Stimulated activated CD4-positive, alpha-beta T cell treated with anti-CD3 and anti-CD28 coated beads, Interleukin-15, amount 100 ng/mL, for 24 hours (primary cell): ENCODE measurements around the gene AKIRIN1.
A peak's percentile ranks its signal among the peaks of the same experiment; 100 is the strongest.
"Not testable (repeated sequence)": the region's sequence is repeated elsewhere in the genome, so short reads cannot be mapped to it uniquely, and the experiment has no call there.

Source experiments
- DNase-seq: peaks from one replicate; pipeline ENCODE4 v3.0.0-alpha.2; 2020

The AKIRIN1 gene, protein sequence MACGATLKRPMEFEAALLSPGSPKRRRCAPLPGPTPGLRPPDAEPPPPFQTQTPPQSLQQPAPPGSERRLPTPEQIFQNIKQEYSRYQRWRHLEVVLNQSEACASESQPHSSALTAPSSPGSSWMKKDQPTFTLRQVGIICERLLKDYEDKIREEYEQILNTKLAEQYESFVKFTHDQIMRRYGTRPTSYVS

DNA sequence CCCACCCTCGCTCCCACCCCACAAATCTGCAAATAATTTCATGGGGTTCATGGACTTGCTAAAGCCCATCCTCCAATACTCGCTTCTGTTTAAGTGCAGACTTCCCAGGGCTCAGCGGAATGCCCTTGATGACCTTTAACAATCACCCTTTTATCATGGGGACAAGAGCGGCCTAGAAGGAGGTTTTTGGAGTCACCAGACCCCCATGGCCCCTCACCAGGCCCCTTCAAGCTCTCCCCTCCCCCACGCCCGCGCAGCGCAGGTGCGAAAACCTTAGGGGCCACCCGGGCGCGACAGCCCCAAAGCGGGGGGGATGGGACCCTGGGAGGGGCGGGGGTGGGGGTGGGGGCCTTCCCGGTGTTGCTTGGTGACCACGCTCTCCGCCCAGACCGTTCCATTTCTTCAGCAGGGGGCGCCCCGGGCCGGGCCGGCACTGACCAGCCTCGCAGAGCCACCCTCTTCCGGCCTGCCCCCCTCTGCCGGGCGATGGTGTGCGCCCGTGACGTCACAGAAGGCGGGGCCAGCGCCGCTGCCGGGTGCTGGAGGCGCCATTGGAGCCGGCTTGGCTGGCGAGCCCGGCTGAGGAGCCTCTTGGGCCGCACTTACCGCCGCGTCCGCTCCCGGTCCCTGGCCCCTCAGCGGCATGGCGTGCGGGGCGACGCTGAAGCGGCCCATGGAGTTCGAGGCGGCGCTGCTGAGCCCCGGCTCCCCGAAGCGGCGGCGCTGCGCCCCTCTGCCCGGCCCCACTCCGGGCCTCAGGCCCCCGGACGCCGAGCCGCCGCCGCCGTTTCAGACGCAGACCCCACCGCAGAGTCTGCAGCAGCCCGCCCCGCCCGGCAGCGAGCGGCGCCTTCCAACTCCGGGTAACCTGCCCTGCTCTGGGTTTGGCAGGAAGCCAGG, at the start of gene AKIRIN1:
Gene AKIRIN1 (plus strand): TSS at position 539 of the 900 bp plus-strand sequence. CDS start 105 bp downstream, at position 644.
- peak; percentile 99 for DNase-seq

DNA sequence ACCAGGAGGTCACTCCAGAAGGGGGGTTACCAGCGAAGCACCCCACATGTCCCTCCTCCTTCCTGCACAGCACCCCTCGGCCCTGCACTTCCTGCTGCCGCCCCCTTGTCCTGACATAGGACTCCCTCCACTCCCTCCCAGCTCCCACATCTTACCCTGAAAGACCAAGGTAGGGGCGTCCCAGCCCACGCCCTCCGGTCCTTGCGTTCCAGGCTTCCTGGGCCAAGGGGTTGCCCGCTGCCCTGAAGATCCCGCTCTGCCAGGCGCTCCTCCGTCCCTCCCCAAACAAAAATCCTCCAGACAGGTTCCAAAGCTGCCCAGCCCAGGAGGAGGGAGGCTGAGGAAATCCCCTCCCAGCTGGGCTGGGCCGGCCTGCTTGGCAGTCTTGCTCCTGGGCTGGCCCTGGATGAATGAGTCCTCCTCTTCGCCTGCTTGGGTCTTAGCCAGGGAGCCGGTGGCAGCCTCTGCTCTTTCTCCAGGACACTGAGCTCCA, 49.5 kb upstream of the AKIRIN1 start, which contains the start of gene RHBDL2:
Gene RHBDL2 (minus strand): TSS at position 304 of the 493 bp plus-strand sequence. CDS start 22,618 bp downstream, outside the sequence.
- DNase-seq = no peak

DNA sequence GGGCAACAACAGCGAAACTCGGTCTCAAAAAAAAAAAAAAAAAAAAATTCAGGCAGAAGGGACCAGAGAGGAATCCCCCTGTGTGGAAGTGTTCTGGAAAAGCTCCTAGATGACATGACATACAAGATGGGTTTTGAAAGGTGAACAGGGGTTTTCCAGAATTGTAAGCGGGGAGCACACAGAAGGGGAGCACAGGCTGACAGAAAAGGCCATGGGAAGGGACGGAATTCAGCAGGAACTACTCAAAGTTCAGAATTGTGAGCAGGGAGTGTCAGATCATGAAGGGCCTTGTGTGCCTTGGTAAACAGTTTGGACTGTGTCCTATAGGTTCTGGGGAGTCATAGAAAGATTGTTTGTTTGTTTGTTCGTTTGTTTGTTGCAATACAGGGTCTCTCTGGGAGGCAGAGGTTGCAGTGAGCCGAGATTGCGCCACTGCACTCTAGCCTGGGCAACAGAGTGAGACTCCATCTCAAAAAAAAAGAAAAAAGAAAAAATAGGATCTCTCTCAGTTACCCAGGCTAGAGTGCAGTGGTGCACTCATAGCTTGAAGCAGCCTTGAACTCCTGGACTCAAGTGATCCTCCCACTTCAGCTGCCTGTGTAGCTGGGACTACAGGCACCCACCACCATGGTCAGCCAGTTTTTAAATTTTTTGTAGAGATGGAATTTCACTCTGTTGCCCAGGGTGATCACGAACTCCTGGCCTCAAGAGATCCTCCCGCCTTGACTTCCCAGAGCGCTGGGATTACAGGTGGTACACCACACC, 48.2 kb upstream of the AKIRIN1 start:
- DNase-seq = no peak

DNA sequence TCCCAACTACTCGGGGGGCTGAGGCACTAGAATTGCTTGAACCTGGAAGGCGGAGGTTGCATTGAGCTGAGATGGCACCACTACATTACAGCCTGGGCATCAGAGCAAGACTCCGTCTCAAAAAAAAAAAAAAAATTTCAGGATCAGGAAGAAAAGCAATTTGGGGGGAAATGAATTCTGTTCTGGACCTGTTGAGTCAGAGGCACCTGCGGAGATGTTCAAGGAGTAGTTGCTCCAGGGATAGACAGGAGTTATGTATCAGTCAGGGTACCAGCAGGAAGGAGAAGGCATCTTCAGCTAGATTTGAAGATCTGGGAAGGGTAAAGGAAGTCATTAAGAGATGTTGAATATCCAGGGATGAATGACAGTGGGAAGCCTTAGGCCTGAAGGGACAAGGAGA, 46.5 kb upstream of the AKIRIN1 start:
- no peak for DNase-seq

DNA sequence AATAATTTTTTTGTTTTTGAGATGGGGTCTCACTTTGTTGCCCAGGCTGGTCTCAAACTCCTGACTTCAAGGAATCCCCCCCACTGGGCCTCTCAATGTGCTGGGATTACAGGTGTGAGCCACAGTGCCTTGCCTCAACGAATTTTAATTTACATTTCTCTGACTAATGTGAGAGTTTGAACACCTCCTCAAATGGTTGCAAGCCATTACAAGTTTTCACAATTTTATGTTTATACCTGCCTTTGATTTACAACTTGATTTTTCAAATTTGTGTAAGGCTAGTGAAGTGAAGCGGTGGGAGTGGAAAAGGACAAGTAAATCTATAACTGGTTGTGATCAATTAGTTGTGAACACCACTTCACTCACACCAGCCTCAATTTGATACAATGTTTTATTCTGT, 40.5 kb upstream of the AKIRIN1 start:
- no peak for DNase-seq

DNA sequence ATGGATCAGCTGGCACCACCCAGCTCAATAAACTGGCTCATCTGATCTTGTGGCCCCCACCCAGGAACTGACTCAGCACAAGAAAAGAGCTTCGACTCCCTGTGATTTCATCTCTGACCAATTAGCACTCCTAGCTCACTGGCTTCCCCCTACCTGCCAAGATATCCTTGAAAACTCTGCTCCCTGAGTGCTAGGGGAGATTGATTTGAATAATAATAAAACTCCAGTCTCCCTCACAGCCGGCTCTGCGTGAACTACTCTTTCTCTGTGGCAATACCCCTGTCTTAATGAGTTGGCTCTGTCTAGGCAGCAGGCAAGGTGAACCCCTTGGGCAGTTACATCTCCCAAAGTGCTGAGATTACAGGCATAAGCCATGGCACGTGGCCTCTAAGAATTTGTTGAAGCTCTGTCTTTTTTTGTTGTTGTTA, 37.6 kb upstream of the AKIRIN1 start:
- no peak for DNase-seq

DNA sequence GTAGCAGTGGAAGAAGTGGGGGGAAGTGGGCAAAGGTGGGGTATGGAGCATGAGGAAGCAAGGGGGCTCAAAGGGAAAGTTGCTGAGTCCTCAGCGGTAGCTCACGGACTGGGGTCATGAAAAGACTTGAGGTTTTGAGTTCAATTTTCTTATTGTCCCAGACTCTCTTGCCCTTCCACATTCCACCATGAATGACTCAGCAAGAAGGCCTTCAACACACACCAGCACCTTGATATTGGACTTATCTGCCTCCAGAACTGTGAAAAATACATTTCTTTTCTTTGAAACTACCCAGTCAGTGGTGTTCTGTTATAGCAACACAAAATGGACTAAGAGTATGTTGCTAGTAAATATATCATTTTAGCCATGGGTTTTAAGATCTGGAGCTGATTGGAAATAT, 32.1 kb upstream of the AKIRIN1 start:
- no peak for DNase-seq

DNA sequence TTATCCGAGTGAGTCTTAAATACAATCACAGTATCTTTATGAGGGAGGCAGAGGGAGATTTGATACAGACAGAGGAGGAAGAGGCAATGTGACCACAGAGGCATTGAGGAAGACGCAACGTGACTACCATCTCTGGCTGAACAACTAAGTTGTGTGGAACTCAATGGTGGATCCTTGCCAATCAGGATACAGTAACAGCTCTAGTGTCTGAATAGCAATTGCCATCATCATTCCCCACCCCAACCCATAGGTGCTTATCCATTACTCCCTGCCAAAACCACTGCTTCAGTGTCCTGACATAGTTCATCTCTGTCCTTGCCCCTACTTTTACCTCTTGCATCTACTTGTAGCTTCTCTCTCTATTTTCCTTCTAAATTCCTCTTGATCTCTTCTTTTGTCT, 29.0 kb upstream of the AKIRIN1 start:
- DNase-seq = no peak

DNA sequence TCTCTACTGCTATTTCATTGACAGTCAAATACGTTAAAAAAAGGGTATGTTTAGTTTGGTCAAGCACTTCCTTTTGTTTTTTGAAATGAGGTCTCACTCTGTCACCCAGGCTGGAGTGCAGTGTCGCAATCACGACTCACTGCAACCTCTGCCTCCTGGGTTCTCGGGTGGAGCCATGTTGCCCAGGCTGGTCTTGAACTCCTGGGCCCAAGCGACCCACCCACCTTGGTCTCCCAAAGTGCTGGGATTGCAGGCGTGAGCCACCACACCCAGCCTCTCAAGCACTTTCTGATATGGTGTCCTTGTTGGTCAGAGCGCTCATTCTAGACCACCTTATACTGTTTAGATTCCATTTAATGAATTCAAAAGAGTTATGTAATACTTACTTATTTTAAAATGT, 28.5 kb upstream of the AKIRIN1 start:
- DNase-seq = no peak

DNA sequence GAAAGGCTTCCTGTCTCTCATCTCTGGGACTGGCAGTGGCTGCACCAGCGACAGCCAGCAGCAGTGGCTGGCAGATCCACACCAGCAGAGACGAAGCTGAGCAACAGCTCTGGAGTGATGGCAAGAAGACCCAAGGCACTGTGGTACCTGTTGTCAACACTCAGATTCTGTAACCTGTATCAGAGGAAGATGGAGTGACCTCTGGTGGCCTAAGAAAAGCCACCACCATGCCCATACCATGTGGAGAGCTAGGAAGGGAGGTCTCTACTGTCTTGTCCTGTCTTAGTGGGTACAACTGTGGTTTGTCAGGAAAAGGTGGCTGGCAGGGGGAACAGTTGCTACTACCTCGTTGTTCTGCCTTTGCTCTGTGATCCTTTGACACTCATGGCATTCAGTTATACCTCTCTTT, 26.9 kb upstream of the AKIRIN1 start:
- DNase-seq = peak; percentile 8

DNA sequence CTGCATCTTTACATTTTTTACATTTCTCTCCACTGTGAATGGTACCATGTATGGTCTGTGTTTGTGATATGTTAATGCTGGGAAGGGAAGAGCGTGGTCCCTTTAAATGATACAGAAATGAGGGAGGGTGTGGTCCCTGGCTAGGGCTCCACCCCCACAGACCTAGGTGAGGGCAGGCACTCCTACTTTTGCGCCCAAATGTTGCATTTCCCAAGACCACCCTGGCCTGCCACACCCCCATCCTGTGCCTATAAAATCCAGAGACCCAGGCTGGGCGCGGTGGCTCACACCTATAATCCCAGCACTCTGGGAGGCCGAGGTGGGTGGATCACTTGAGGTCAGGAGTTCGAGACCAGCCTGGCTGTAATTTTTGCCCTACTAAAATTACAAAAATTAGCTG, 17.9 kb upstream of the AKIRIN1 start:
- DNase-seq = not testable (repeated sequence)

DNA sequence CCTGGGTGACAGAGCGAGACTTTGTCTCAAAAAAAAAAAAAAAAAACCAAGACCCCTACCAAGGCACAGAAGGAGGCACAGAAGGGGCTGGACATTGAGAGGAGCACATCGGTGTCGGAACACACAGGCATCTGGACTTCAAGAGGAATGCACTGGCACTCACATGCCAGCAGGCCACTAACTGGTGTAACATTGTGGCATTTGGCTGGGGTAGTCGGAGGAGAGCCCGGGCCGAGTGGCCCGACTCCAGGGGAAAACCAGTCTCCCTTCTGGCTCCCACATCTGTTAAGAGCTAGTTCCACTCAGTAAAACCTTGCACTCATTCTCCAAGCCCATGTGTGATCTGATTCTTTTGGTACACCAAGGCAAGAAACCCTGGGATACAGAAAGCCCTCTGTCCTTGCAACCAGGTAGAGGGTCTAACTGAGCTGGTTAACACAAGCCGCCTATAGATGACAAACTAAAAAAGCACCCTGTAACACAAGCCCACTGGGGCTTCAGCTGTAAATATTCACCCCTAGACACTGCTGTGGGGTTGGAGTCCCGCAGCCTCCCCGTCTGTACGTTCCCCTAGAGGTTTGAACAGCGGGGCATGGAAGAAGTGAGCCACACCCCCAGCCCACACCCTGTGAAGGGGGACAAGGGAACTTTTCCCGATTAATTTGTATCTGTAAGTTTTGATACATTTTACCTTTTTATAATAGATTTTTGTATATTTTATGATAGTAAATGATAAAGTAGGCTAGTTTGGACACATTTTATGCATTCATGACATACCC, 17.2 kb upstream of the AKIRIN1 start:
- DNase-seq = no peak

DNA sequence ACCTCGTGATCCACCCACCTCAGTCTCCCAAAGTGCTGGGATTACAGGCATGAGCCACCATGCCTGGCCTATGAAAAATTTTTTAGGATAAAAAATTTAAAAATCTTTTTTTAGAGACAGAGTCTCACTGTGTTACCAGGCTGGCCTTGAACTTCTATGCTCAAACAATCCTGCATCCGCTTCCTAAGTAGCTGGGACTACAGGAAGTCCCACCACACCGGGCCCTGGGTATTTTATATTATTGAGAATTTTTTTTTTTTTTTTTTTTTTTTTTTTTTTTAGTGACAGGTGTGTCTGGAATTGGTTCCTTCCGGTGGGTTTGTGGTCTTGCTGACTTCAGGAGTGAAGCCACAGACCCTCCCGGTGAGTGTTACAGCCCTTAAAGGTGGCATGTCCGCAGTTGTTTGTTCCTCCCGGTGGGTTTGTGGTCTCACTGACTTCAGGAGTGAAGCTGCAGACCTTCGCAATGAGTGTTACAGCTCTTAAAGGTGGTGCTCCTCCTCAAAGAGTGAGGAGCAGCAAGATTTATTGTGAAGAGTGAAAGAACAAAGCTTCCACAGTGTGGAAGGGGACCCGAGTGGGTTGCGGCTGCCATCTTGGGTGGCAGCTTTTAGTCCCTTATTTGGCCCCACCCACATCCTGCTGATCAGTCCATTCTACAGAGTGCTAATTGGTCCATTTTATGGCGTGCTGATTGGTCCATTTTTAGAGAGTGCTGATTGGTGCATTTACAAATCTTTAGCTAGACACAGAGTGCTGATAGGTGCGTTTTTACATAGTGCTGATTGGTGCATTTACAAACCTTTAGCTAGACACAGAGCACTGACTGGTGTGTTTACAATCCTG, 13.5 kb upstream of the AKIRIN1 start:
- peak; percentile 42 for DNase-seq

DNA sequence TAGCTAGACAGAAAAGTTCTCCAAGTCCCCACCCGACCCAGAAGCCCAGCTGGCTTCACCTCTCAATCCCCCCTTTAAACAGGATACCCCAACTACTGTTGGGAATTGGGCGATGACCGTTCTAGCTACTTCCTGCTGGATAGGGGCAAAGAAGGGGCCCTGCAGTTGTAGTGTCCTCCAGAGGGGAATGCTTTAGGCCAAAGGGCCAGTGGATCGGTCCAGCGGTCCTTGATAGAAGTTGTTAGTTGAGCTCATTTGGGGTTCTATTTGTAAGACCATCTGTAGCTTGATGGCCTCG, 12.9 kb upstream of the AKIRIN1 start:
- not testable (repeated sequence) for DNase-seq

DNA sequence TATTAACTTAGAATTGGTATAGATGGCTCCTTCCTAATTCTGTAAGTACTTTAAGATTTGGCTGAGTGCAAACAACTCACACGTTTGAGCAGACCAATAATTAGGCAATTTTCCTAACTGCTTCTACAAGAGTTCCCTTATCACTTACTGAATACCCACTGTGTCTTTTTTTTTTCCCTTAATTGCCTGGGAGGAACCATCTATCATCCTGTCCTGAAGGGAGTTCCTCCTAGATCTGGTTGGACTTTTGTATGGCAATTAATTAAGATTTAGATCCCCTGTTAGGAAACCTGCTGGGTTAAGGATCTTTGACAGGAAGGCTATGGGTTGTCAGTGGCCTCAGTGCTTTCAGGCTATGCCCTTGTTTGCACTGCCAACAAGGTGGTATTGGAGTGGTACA, 11.7 kb upstream of the AKIRIN1 start:
- DNase-seq = not testable (repeated sequence)

DNA sequence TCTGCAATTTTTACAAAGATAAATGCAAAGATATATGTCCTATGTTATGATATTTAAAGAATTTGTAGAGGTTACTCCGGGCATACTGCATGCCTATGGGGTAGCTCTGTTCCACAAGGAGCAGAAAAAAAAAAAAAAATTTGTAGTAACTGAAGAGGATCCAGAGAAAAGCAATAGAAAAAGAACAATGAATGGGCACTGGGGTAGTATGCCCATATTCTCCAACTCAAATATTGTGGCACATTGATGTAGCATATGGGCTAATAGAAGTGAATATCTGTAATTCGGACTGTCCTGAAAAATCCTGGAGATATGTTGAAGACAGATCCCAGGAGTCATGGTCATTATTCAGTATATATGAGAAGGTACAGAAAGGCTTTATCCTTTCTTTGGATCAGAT, 1.1 kb upstream of the AKIRIN1 start:
- no peak for DNase-seq

DNA sequence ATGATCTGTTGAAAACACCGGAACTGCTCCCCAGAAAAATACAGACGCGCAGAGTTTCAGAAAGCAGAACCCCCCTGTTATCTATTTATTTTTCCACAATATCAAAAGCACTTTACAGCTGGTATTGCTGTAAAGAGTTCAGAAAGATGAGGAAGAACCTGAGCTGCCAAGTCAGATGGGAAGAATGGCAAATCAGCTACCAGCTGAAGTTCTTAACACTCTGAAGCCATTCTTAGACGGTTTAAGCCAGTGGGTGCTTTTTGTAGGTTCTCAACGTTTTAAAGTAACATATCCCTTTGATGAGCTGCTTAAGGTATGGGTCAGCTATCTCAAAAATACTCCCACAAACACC, 714 bp upstream of the AKIRIN1 start:
- DNase-seq = no peak

DNA sequence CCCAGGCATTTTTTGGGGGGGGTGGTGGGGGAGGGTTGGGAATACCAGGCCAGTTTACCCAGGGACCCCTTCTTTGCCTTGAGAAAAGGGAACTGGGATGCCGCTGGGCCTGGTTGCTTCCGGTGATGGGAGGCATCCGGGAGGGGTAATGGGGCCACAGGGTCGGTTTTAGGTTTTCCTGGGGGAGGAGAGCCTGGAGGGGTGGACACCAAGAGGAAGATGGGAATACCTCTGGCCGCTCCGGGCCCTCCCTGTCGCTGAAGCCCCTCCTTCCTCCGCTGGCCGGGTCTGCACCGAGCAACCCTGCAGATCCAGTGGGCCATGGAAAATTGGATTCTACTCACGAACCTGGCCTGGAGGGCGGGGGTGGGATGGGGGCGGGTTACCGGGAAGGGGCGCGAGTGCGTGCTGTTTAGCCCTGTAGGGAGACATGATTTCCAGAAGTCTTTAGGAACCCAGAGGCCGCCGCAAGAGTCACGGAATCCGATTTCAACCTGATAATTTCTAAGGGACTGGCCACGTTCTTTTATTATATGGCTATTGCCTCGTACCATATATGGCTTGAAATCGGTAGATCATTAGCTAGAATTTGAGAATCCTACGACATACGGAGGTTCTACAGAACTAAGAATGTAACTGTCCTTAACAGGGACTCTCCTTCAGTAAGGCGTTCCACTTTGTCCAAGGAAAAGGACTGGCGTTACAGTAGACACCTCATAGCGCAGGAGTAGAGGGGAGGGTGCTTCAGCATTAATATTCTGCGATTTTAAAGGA, 749 bp downstream of the AKIRIN1 start:
- DNase-seq = peak; percentile 22

DNA sequence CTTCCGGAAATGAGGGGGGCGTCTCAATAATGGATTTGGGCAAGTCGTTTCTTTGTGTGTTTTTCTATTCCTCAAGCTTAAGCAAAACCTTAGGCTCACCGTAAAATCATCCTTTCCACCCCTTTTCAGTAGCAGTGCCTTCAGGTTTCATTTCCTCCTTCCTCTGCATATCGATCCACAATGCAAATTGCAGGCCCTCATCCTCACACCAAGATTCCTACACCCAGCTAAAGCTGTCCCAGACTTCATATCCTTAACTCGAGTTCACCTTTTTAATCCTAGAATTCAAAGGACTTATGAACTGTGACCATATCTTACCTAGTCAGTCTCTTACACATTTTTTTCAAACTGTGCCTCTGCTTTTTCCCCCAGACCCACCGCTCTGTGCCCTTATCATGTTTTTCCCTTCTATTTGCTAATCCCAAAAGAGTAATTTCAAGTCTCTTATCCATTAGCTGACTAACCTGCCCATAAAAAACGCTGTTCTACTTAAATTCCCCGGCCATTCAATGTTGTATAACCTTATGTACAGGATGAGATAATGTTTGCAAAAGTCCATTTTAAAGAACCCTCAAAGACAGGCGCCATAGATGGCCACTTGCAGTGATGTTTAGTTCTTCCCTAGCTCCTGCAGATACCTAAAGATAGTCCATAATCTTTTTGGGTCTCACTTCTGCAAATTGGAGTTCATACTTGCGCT, 1.5 kb downstream of the AKIRIN1 start:
- DNase-seq = no peak

DNA sequence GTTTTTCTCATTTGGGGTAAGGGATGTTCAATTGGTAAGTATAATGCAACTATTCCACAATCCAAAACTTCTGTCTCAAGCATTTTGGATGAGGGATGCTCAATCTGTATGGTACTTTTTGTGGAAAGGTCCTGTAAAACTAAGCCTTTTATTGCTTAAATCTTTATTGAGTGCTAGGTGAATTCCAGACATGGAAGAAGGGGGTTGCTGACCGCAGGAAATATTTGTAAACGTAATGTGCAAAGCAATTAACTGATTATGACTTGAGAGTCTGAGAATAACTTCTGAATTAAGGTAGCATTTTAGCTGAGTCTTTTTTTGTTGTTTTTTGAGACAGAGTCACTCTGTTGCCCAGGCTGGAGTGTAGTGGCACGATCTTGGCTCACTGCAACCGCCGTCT, 3.1 kb downstream of the AKIRIN1 start:
- no peak for DNase-seq
